ENCODE data around the gene ADARB2. TPM values are rescaled to one million over a fixed set of nuclear protein-coding genes. Genes with fewer than 3 reads are reported as not detected.

ADARB2 gene
- total and polyA plus RNA-seq, 8 donors = 0.34 to 24.7 (median 3.2) TPM

DNA sequence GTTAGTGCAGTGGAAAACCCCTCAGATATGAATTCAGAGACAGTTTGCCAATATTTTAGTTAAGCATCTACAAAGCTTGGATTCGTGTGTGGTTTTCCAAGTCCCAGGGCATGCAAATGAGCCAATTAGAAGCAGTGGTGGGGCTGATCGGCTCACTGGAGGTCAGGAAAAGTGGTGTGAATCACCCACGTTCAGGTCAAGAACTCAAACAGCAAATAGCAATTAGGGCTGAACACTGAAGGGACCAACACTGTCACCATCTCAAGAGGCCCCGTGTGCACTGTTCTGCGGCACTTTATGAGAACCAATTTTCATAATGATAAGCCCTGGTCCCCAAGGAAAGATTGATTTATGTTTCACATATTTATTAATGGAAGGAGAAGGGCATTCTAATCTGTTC, 68.9 kb downstream of the ADARB2 start:
- Histone ChIP-seq H3K27me3 (no peaks in the 10 kb centered on the region), H3K9me3 (no peaks in the 10 kb centered on the region), H3K27ac (no peak overlapping the region), H3K4me1 (no peaks in the 10 kb centered on the region), H3K36me3 (no peaks in the 10 kb centered on the region), H3K4me3 (no peak overlapping the region)
- DNase-seq (no peak), FAIRE-seq (no peak), ATAC-seq (peak in 2 of 4 donors; percentile 28 to 36)
- intact Hi-C loops (cut with DNase I) = no loop called here
- 33% methylated on average over 5 of the region's 5 CpGs for whole genome bisulfite sequencing, 2 donors
- TF ChIP-seq, protein P1, sequence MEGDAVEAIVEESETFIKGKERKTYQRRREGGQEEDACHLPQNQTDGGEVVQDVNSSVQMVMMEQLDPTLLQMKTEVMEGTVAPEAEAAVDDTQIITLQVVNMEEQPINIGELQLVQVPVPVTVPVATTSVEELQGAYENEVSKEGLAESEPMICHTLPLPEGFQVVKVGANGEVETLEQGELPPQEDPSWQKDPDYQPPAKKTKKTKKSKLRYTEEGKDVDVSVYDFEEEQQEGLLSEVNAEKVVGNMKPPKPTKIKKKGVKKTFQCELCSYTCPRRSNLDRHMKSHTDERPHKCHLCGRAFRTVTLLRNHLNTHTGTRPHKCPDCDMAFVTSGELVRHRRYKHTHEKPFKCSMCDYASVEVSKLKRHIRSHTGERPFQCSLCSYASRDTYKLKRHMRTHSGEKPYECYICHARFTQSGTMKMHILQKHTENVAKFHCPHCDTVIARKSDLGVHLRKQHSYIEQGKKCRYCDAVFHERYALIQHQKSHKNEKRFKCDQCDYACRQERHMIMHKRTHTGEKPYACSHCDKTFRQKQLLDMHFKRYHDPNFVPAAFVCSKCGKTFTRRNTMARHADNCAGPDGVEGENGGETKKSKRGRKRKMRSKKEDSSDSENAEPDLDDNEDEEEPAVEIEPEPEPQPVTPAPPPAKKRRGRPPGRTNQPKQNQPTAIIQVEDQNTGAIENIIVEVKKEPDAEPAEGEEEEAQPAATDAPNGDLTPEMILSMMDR (IDR thresholded peaks at IDR 0.05) = no peak

DNA sequence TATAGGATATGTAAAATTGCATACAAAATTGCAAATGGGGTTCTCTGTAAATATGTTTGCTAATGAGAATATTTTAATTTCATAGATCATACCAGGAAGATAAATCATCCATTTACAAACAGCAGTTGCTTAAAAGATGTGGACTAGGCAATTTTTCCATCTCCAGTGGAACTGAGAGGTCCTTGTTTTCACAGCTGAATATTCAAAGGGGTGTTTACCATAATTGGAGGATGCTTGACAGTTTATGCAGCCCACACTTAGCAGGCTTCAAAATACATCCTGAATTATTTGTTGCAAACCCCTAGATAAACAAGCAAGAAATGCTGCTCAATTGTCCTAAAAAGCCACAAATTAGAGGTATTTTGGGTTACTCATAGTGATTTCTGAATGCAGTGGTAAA, 69.9 kb downstream of the ADARB2 start:
- no peak for FAIRE-seq
- Histone ChIP-seq H3K9me3 (no peaks in the 10 kb centered on the region), H3K4me3 (no peak overlapping the region), H3K27me3 (no peaks in the 10 kb centered on the region), H3K4me1 (no peaks in the 10 kb centered on the region), H3K36me3 (no peaks in the 10 kb centered on the region), H3K27ac (no peak overlapping the region)
- DNase-seq = no peak
- TF ChIP-seq, protein P1 (IDR thresholded peaks at IDR 0.05) = no peak
- ATAC-seq = no peak
- intact Hi-C loops (cut with DNase I) = no loop called here

DNA sequence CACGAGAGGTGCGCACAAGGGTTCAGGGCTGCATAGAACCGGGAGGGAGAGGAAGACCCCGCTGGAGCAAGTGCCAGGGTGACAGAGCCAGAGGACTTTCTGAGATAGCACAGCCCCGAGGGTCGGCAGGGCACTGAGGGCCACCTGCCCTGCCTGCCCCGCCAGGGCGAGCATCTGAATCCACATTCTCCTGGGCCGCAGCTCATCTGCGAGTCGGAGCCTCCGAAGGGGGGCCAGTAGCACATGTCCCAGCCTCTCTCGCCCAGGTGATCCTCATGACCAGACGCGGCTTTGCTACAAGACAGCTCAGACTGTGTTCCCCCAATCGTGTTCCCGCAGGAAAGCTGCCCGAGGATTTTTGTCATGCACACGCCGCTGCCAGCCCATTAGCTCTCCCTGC, 71.2 kb downstream of the ADARB2 start:
- FAIRE-seq (no peak), DNase-seq (peak in 1 of 6 donors; percentile 25), ATAC-seq (no peak)
- WGBS, 2 donors = 72 to 81% methylated on average over 20 of the region's 20 CpGs
- TF ChIP-seq, protein P1 (IDR thresholded peaks at IDR 0.05) = no peak
- Histone ChIP-seq H3K9me3 (no peaks in the 10 kb centered on the region), H3K27me3 (no peaks in the 10 kb centered on the region), H3K4me1 (no peaks in the 10 kb centered on the region), H3K27ac (no peak overlapping the region), H3K4me3 (no peak overlapping the region), H3K36me3 (no peaks in the 10 kb centered on the region)
- intact Hi-C loops (cut with DNase I) = no loop called here

DNA sequence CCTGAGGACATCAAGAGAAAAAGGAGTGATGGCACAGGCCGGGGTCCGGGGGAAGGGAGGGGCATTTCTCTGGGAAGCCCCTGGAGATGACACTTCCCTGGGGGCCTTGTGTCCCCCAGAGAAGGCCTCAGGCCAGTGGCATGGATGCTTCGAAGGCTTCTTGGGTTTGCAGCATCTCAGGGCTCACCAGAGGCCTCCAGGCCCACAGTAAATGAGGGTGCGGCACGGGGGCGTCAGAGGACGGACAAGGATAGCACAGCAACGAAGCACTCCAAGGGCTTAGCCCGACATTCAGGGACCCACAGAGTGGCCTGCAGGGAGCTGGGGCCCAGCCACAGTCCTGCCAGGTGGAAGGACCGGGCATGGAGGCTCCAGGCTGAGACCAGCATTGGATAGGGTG, 71.6 kb downstream of the ADARB2 start:
- H3K9me3 ChIP-seq = no peaks in the 10 kb centered on the region
- no peaks in the 10 kb centered on the region for H3K4me1 ChIP-seq
- H3K4me3 ChIP-seq = no peak overlapping the region
- intact Hi-C loops (cut with DNase I) = no loop called here
- DNase-seq = peak in 1 of 6 donors; percentile 35
- TF ChIP-seq, protein P1 (IDR thresholded peaks at IDR 0.05) = no peak
- H3K27me3 ChIP-seq = no peaks in the 10 kb centered on the region
- ATAC-seq = no peak
- FAIRE-seq = no peak
- no peak overlapping the region for H3K27ac ChIP-seq
- no peaks in the 10 kb centered on the region for H3K36me3 ChIP-seq
- WGBS, 2 donors = 73 to 86% methylated on average over 10 of the region's 10 CpGs

DNA sequence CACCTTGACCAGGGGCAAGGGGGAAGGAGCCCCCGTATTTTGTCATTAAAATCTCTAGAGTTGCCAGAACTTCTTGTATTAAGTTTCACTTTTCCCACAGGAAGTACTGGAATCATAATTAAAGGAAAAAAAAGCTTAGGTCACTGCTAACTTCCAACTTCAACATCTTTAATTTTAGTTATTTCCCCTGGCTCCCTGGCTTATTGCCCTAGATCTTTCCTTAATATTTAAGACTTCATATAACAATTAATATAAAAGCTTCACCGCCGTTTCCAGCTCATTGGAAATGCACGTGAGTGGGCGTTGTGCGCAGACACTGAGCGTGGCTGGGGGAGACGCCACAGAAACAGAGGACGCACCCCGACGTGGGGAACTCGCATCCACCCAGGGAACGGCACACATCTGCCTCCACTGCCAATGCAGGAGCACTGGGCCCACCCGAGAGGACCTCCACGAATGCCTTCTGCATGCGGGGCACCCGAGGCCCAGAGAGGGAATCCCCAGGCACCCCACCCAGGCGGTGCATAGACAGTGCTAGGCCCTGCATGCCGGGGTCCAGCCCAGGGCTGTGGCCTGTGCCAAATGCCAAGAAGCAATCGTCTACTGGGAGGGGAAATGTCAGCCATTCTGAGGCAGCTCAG, 72.2 kb downstream of the ADARB2 start:
- no peaks in the 10 kb centered on the region for H3K27me3 ChIP-seq
- intact Hi-C loops (cut with DNase I) = no loop called here
- no peaks in the 10 kb centered on the region for H3K4me1 ChIP-seq
- H3K9me3 ChIP-seq = no peaks in the 10 kb centered on the region
- no peak for ATAC-seq
- 75 to 83% methylated on average over 20 of the region's 20 CpGs for WGBS, 2 donors
- peak in 1 of 6 donors; percentile 41 for DNase-seq
- no peak for FAIRE-seq
- TF ChIP-seq, protein P1 (IDR thresholded peaks at IDR 0.05) = no peak
- no peak overlapping the region for H3K27ac ChIP-seq
- H3K36me3 ChIP-seq = no peaks in the 10 kb centered on the region
- H3K4me3 ChIP-seq = no peak overlapping the region
